Measurements from ENCODE around the gene SRGAP3. TPM values are rescaled to one million over a fixed set of nuclear protein-coding genes. Genes with fewer than 3 reads are reported as not detected.

Gene SRGAP3
- polyA plus RNA-seq, 3 donors: 0.27 to 1.3 (median 0.87) TPM

GRCh38 chr3:8975081-8976020 is 274.1 kb downstream of the SRGAP3 start:
- 89% methylated on average over 5 of the region's 11 CpGs for WGBS (ENCODE audit: insufficient coverage)
- Histone ChIP-seq H3K9ac (ENCODE audit: insufficient read depth, low read length, poor library complexity, severe bottlenecking) (no peak overlapping the region), H3K4me2 (replicated peaks; ENCODE audit: extremely low read depth, low read length, poor library complexity, severe bottlenecking) (no peak overlapping the region), H3K36me3 (replicated peaks in 1 of 2; ENCODE audit: control insufficient read depth in 1 of 2, insufficient read depth in 2 of 2, low read length in 2 of 2) (no peaks in the 10 kb centered on the region), H3K27me3 (ENCODE audit: control insufficient read depth in 2 of 2, insufficient read depth in 2 of 2, low read length in 2 of 2) (no peaks in the 10 kb centered on the region), H3K79me2 (ENCODE audit: insufficient read depth, low read length) (no peaks in the 10 kb centered on the region), H4K20me1 (ENCODE audit: insufficient read depth, low read length) (no peaks in the 10 kb centered on the region), H3K9me3 (replicated peaks in 1 of 2; ENCODE audit: control insufficient read depth in 1 of 2, insufficient read depth in 1 of 2, low read length in 2 of 2) (peaks cover 6 to 12% of the 10 kb centered on the region in 2 donors), H3K4me3 (replicated peaks in 1 of 3; ENCODE audit: low read depth in 2 of 3, low read length in 3 of 3) (no peak overlapping the region), H2AFZ (ENCODE audit: insufficient read depth, low read depth, low read length, poor library complexity, severe bottlenecking) (no peak overlapping the region), H3K4me1 (ENCODE audit: control insufficient read depth in 1 of 2, insufficient read depth in 2 of 2, low read length in 2 of 2) (peaks cover 0 to 2% of the 10 kb centered on the region in 2 donors), H3K27ac (ENCODE audit: low read depth in 1 of 2, low read length in 2 of 2) (no peak overlapping the region)
- peaks cover 4 to 7% (median 5%) of the 10 kb centered on the region in 3 donors for H3K27me3 Mint-ChIP-seq (ENCODE audit: low read depth in 3 of 3)
- DNase-seq: no peak
- intact Hi-C loops (cut with micrococcal nuclease): loop anchor here in 1 of 2 donors (10.0 kb wide), 1 partner anchor 89 kb away; no protein-coding TSS in a partner anchor
- H3K4me1 Mint-ChIP-seq: peaks cover 6% of the 10 kb centered on the region
- no peak overlapping the region for H3K4me3 Mint-ChIP-seq
- no peak for TF ChIP-seq CTCF (IDR thresholded peaks at IDR 0.05)
- H3K9me3 Mint-ChIP-seq: peaks cover 2 to 9% (median 6%) of the 10 kb centered on the region in 7 donors
- H3K27ac Mint-ChIP-seq: peak overlapping the region in 2 of 7 donors; percentile 27 to 54
- no peaks in the 10 kb centered on the region for H3K36me3 Mint-ChIP-seq

GRCh38 chr3:8974458-8974857 is 275.0 kb downstream of the SRGAP3 start:
- no CpG with 5 or more reads among the region's 2 CpGs for WGBS (ENCODE audit: insufficient coverage)

More at GRCh38 chr3:8974458-8974857, 275.0 kb downstream of the SRGAP3 start:
- Histone ChIP-seq H3K9ac (ENCODE audit: insufficient read depth, low read length, poor library complexity, severe bottlenecking) (no peak overlapping the region), H3K4me3 (replicated peaks in 1 of 3; ENCODE audit: low read depth in 2 of 3, low read length in 3 of 3) (no peak overlapping the region), H3K9me3 (replicated peaks in 1 of 2; ENCODE audit: control insufficient read depth in 1 of 2, insufficient read depth in 1 of 2, low read length in 2 of 2) (peaks cover 3 to 8% of the 10 kb centered on the region in 2 donors), H3K27me3 (ENCODE audit: control insufficient read depth in 2 of 2, insufficient read depth in 2 of 2, low read length in 2 of 2) (no peaks in the 10 kb centered on the region), H3K4me1 (ENCODE audit: control insufficient read depth in 1 of 2, insufficient read depth in 2 of 2, low read length in 2 of 2) (no peaks in the 10 kb centered on the region), H4K20me1 (ENCODE audit: insufficient read depth, low read length) (no peaks in the 10 kb centered on the region), H3K79me2 (ENCODE audit: insufficient read depth, low read length) (no peaks in the 10 kb centered on the region), H3K27ac (ENCODE audit: low read depth in 1 of 2, low read length in 2 of 2) (no peak overlapping the region), H3K4me2 (replicated peaks; ENCODE audit: extremely low read depth, low read length, poor library complexity, severe bottlenecking) (no peak overlapping the region), H3K36me3 (replicated peaks in 1 of 2; ENCODE audit: control insufficient read depth in 1 of 2, insufficient read depth in 2 of 2, low read length in 2 of 2) (no peaks in the 10 kb centered on the region), H2AFZ (ENCODE audit: insufficient read depth, low read depth, low read length, poor library complexity, severe bottlenecking) (no peak overlapping the region)
- no peak for DNase-seq
- peaks cover 3% of the 10 kb centered on the region for H3K4me1 Mint-ChIP-seq
- no peak for TF ChIP-seq CTCF (IDR thresholded peaks at IDR 0.05)
- intact Hi-C loops (cut with micrococcal nuclease): loop anchor here in 1 of 2 donors (10.0 kb wide), 1 partner anchor 90 kb away; no protein-coding TSS in a partner anchor
- peaks cover 4 to 8% (median 5%) of the 10 kb centered on the region in 3 donors for H3K27me3 Mint-ChIP-seq (ENCODE audit: low read depth in 3 of 3)
- no peak overlapping the region for H3K27ac Mint-ChIP-seq
- H3K36me3 Mint-ChIP-seq: no peaks in the 10 kb centered on the region
- no peak overlapping the region for H3K4me3 Mint-ChIP-seq
- peaks cover 2 to 8% (median 3%) of the 10 kb centered on the region in 7 donors for H3K9me3 Mint-ChIP-seq

All from CD14-positive monocyte (primary cell).